Progenitor cell of endocrine pancreas (in vitro differentiated cells): ENCODE results near the gene ADGRE1. TPM values are rescaled to one million over a fixed set of nuclear protein-coding genes. Genes with fewer than 3 reads are reported as not detected.

Experiments
- DNase-seq: peaks from one replicate; pipeline ENCODE4 v3.0.0; 2021; ENCODE audit warnings: low spot score; ENCODE audit not compliant: unreplicated experiment
- H3K27ac Mint-ChIP-seq: 2 replicates; pipeline ENCODE4 v1.8.0; 2021; ENCODE audit warnings: mild to moderate bottlenecking, moderate library complexity, mixed read lengths
- H3K27me3 Mint-ChIP-seq: 2 replicates; pipeline ENCODE4 v1.8.0; 2021; ENCODE audit warnings: mixed read lengths
- H3K36me3 Mint-ChIP-seq: 2 replicates; pipeline ENCODE4 v1.8.0; 2022; ENCODE audit warnings: mixed read lengths; ENCODE audit not compliant: insufficient read depth
- H3K4me1 Mint-ChIP-seq: 2 replicates; pipeline ENCODE4 v1.8.0; 2021; ENCODE audit warnings: low read depth, mixed read lengths
- H3K4me3 Mint-ChIP-seq: 2 replicates; pipeline ENCODE4 v1.8.0; 2021; ENCODE audit warnings: low read depth, mild to moderate bottlenecking, moderate library complexity, mixed read lengths
- H3K9me3 Mint-ChIP-seq: 2 replicates; pipeline ENCODE4 v1.8.0; 2021; ENCODE audit warnings: low read depth, mixed read lengths
- total RNA-seq: library from RNA; stranded (reverse); gene quantifications from 2 replicates; pipeline ENCODE4 v1.2.1, GENCODE V29; 2021
- TF ChIP-seq, protein P1 (sequence below): fragments of 200-600 bp; sonication (generic); IDR thresholded peaks from one replicate; pipeline ENCODE4 v1.5.0; 2021; ENCODE audit warnings: antibody characterized with exemption, mild to moderate bottlenecking; ENCODE audit not compliant: unreplicated experiment

ADGRE1 gene
- total RNA-seq, 1 donor from 2014 or later: not detected

DNA sequence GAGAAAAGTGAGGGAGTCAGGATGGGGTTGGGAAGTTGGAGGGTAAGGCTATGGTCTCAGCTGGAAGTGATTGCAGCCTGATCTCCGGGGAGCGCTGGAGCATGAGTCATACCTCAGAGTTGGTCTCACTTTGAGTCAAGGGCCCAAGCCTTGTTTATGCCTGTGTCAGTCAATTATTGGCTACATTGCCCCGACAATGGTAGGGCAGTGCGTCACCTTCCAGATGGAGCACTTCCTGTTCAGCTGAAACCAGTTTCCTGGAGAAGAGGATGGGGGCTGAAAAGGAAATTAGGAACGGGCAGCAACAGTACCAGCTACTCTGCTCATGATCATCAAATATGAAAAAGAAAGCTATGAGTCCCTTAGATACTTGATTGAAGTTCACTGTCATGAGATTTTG lies 60.4 kb downstream of the ADGRE1 start:
- peaks cover 31% of the 10 kb centered on the region for H3K9me3 Mint-ChIP-seq
- H3K4me1 Mint-ChIP-seq: no peaks in the 10 kb centered on the region
- no peak overlapping the region for H3K4me3 Mint-ChIP-seq
- no peak overlapping the region for H3K27ac Mint-ChIP-seq
- TF ChIP-seq, protein P1, sequence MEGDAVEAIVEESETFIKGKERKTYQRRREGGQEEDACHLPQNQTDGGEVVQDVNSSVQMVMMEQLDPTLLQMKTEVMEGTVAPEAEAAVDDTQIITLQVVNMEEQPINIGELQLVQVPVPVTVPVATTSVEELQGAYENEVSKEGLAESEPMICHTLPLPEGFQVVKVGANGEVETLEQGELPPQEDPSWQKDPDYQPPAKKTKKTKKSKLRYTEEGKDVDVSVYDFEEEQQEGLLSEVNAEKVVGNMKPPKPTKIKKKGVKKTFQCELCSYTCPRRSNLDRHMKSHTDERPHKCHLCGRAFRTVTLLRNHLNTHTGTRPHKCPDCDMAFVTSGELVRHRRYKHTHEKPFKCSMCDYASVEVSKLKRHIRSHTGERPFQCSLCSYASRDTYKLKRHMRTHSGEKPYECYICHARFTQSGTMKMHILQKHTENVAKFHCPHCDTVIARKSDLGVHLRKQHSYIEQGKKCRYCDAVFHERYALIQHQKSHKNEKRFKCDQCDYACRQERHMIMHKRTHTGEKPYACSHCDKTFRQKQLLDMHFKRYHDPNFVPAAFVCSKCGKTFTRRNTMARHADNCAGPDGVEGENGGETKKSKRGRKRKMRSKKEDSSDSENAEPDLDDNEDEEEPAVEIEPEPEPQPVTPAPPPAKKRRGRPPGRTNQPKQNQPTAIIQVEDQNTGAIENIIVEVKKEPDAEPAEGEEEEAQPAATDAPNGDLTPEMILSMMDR: no peak
- DNase-seq: no peak
- no peaks in the 10 kb centered on the region for H3K36me3 Mint-ChIP-seq
- H3K27me3 Mint-ChIP-seq: no peaks in the 10 kb centered on the region

DNA sequence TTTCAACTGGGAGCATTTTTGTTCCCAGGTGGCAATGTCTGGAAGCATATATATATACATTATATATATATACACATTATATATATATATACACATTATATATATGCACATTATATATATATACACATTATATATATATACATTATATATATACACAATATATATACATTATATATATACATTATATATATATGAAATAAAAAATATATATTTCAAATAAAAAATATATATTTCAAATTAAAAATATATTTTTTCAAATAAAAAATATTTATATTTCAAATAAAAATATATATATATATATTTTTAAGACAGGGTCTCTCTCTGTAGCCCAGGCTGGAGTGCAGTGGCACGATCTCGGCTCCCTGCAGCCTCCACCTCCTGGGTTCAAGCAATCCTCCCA lies 61.5 kb downstream of the ADGRE1 start:
- no peak for DNase-seq
- no peaks in the 10 kb centered on the region for H3K27me3 Mint-ChIP-seq
- no peak overlapping the region for H3K27ac Mint-ChIP-seq
- H3K36me3 Mint-ChIP-seq: no peaks in the 10 kb centered on the region
- H3K4me1 Mint-ChIP-seq: no peaks in the 10 kb centered on the region
- H3K9me3 Mint-ChIP-seq: peaks cover 36% of the 10 kb centered on the region
- TF ChIP-seq, protein P1: no peak
- H3K4me3 Mint-ChIP-seq: no peak overlapping the region

GRCh38 chr19:6952956-6953355 lies 65.6 kb downstream of the ADGRE1 start:
- TF ChIP-seq, protein P1: no peak
- Mint-ChIP-seq H3K27ac (no peak overlapping the region), H3K9me3 (peaks cover 41% of the 10 kb centered on the region), H3K36me3 (no peaks in the 10 kb centered on the region), H3K4me3 (no peak overlapping the region), H3K27me3 (no peaks in the 10 kb centered on the region), H3K4me1 (no peaks in the 10 kb centered on the region)
- DNase-seq: no peak

DNA sequence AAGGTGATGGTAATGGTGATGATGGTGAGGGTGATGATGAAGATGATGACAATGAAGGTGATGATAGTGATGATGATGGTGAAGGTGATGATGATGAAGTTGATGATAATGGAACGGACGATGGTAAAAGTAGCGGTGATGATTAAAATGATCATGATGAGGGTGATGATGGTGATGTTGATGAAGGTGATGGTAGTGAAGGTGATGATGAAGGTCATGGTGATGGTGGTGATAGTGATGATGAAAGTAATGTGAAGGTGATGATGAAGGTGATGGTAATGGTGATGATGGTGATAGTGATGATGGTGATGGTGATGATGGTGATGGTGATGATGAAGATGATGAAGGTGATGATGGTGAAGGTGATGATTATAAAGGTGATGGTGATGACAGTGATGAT lies 67.7 kb downstream of the ADGRE1 start:
- Mint-ChIP-seq H3K4me1 (no peaks in the 10 kb centered on the region), H3K27me3 (no peaks in the 10 kb centered on the region), H3K9me3 (peaks cover 36% of the 10 kb centered on the region), H3K36me3 (peaks cover 1% of the 10 kb centered on the region), H3K4me3 (no peak overlapping the region), H3K27ac (no peak overlapping the region)
- TF ChIP-seq, protein P1: no peak
- no peak for DNase-seq

DNA sequence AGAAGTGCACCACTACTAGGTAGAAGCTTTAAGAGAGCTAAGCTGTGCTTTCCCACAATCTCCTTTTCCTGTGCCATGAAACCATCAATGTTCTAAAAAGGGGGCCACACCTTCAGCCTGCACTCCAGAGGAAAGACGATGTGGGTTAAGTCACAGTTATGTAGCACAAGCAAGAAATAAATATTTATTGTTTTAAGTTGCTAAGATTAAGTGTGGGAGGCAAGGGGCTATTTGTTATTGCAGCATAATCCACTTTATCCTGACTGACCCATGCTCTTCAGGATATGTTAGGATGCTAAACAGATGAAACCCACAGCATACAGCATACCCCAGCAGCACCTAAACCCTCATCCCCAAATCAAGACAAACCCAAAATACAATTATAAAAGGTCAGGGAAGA lies 69.2 kb downstream of the ADGRE1 start:
- H3K4me3 Mint-ChIP-seq: no peak overlapping the region
- peaks cover 1% of the 10 kb centered on the region for H3K36me3 Mint-ChIP-seq
- no peaks in the 10 kb centered on the region for H3K4me1 Mint-ChIP-seq
- peaks cover 46% of the 10 kb centered on the region for H3K9me3 Mint-ChIP-seq
- TF ChIP-seq, protein P1: no peak
- DNase-seq: no peak
- H3K27me3 Mint-ChIP-seq: no peaks in the 10 kb centered on the region
- no peak overlapping the region for H3K27ac Mint-ChIP-seq

- no peak for DNase-seq
- H3K36me3 Mint-ChIP-seq: peaks cover 3% of the 10 kb centered on the region
- no peaks in the 10 kb centered on the region for H3K27me3 Mint-ChIP-seq
- peaks cover 46% of the 10 kb centered on the region for H3K9me3 Mint-ChIP-seq
- H3K4me3 Mint-ChIP-seq: no peak overlapping the region
- H3K27ac Mint-ChIP-seq: no peak overlapping the region
- no peaks in the 10 kb centered on the region for H3K4me1 Mint-ChIP-seq
- TF ChIP-seq, protein P1: no peak
These were observed 71.4 kb downstream of the ADGRE1 start for GRCh38 chr19:6958791-6959190.
